ENCODE results near the gene B3GALT5.

The B3GALT5 gene

DNA sequence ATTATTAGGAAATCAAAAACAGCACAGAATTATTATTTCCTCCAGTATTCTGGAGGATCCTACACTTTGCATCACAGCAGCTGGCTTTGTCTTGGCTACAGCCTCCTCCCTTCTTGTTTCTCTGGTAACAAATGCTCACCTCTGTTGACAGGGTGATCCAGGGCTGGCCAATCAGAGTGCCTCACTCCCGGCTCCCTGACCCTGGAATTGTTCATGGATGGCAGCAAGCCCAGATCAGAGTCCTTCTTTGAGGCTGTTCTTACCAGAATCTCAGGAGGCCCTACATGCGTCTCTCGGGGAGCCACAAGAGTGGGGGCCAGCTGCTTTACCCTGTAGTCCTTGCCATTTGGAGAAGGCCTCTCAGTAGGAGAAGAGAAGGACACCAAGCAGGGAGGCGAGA is 83.9 kb downstream of the B3GALT5 start:
- TF ChIP-seq, protein P1, sequence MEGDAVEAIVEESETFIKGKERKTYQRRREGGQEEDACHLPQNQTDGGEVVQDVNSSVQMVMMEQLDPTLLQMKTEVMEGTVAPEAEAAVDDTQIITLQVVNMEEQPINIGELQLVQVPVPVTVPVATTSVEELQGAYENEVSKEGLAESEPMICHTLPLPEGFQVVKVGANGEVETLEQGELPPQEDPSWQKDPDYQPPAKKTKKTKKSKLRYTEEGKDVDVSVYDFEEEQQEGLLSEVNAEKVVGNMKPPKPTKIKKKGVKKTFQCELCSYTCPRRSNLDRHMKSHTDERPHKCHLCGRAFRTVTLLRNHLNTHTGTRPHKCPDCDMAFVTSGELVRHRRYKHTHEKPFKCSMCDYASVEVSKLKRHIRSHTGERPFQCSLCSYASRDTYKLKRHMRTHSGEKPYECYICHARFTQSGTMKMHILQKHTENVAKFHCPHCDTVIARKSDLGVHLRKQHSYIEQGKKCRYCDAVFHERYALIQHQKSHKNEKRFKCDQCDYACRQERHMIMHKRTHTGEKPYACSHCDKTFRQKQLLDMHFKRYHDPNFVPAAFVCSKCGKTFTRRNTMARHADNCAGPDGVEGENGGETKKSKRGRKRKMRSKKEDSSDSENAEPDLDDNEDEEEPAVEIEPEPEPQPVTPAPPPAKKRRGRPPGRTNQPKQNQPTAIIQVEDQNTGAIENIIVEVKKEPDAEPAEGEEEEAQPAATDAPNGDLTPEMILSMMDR (IDR thresholded peaks at IDR 0.05; ENCODE audit: low read depth, low read length, missing control alignments): no peak
- no peak for DNase-seq (ENCODE audit: low read depth)
- H3K4me3 ChIP-seq (ENCODE audit: low read depth, low read length): no peak overlapping the region

DNA sequence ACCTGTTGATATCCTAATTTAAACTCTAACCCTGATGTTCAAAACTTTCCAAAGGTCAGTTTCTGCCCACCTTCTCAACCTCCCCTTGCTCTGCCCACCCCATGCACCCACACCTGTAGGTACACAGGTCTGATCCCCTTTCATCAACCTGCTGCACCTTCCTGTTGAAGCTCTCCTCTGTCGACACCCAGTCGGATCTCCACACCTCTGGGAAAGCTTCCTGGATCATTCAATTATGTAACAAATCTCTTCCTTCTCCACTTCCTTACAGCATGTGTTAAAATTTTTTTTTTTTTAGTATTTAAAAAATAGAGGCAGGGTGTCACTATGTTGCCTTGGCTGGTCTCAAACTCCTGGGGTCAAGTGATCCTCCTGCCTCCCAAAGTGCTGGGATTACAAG is 87.6 kb downstream of the B3GALT5 start:
- TF ChIP-seq, protein P1 (IDR thresholded peaks at IDR 0.05; ENCODE audit: low read depth, low read length, missing control alignments): no peak
- no peak overlapping the region for H3K4me3 ChIP-seq (ENCODE audit: low read depth, low read length)
- DNase-seq (ENCODE audit: low read depth): no peak

DNA sequence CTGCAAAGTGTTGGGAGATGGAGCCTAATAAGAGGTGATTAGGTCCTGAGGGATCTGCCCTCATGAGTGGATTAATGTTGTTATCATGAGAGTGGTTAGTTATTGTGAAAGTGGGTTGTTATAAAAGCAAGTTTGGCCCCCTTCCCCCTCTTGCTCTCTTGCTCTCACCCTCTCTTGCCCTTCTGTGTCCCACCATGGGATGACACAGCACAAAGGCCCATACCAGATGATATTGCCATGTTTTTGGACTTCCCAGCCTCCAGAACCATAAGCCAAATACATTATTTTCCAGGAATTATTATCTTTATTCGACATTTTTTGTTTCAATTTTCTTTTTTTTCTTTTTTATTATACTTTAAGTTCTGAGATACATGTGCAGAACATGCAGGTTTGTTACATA is 90.8 kb downstream of the B3GALT5 start:
- TF ChIP-seq, protein P1 (IDR thresholded peaks at IDR 0.05; ENCODE audit: low read depth, low read length, missing control alignments): no peak

DNA sequence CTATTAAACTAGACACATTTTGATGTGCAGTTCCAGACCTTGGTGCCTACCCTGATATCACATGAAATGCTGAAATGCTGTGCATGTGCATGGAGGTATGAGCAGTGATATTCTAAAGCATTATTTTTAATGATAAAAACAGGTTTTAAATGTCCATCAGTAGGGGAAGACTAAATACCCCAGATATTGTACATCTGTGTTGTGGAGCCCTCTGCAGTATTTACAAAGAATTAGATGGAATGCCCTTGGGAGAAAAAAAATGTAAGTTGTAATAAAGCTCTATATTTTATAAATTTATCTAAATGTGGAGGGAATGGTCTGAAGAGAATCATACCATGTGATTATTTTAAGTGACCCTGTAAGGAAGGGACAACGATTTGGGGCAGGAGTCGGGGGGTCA is 93.1 kb downstream of the B3GALT5 start:
- no peak for DNase-seq (ENCODE audit: low read depth)
- H3K4me3 ChIP-seq (ENCODE audit: low read depth, low read length): no peak overlapping the region
- TF ChIP-seq, protein P1 (IDR thresholded peaks at IDR 0.05; ENCODE audit: low read depth, low read length, missing control alignments): no peak

More for the DNA sequence above, 90.8 kb downstream of the B3GALT5 start:
- H3K4me3 ChIP-seq (ENCODE audit: low read depth, low read length): no peak overlapping the region
- no peak for DNase-seq (ENCODE audit: low read depth)

DNA sequence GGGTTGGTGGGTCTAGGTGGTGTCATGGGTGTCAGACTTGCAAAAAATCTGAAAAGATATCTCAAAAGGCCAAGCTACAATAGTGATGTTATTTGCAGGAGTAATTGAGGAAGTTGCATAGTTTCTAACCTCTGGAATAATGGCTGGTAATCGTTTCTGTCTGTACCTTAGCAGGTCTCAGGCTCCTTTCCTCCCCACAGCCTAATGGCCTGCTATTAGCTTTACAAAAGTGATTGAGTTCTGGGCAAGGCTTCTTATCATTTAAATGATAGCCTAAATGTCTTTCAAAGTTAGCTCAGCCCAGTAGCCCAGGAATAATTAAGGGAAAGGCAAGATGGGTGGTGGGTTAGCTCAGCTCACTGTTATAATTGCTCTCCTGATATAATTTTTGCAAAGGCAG is 94.6 kb downstream of the B3GALT5 start:
- TF ChIP-seq, protein P1 (IDR thresholded peaks at IDR 0.05; ENCODE audit: low read depth, low read length, missing control alignments): no peak
- no peak for DNase-seq (ENCODE audit: low read depth)
- no peak overlapping the region for H3K4me3 ChIP-seq (ENCODE audit: low read depth, low read length)

DNA sequence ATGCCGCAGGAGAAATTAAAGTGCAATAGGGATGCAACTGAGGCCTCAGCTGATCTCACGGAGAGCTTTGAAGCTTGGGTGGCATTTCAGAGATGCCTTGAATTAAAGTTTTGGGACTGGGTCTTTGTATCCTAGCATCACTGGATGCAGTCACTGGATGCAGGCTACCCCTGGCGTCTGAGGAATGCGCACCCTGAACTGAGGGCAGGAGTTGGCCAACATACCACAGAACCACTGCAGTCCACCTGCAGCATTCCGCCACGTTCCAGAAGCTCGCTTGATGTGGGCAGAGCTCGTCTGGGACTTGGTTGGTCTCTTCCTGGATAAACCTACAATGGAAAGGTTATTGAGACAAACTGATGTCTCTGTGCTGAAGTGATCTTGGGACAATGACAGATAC is 98.1 kb downstream of the B3GALT5 start:
- TF ChIP-seq, protein P1 (IDR thresholded peaks at IDR 0.05; ENCODE audit: low read depth, low read length, missing control alignments): no peak
- no peak overlapping the region for H3K4me3 ChIP-seq (ENCODE audit: low read depth, low read length)
- DNase-seq (ENCODE audit: low read depth): no peak

DNA sequence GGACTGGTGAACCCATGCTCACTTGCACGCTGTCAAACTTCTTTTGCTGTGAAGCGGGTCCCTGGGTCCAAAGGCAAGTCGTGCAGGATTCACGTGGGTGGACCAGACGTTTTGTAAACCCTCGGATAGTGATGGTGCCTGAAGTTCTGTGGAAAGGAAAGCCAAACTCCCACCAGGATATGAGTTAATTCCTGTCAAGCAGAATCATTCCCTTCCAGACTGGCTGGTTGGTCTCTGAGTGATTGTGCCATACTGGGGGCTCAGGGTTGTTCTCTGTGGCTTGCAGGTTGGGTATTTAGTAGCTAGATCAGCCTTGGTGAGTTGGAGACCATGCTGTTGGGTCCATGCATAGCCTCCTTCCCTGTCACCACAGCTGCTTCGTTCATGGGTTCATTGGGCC is 99.5 kb downstream of the B3GALT5 start:
- no peak overlapping the region for H3K4me3 ChIP-seq (ENCODE audit: low read depth, low read length)
- TF ChIP-seq, protein P1 (IDR thresholded peaks at IDR 0.05; ENCODE audit: low read depth, low read length, missing control alignments): no peak
- DNase-seq (ENCODE audit: low read depth): no peak
